Fibroblast of lung (primary cell): Measurements from ENCODE around the gene DNAH17.

ENCODE experiments used
- CTCF ChIP-seq, 2 donors: IDR thresholded peaks in 1 of 2; conservative IDR thresholded peaks in 1 of 2; 1 replicate in 1 of 2; 2 replicates in 1 of 2; pipeline ENCODE4 v1.5.1; 2011 to 2012; ENCODE audit warnings: low read length in 2 of 2, control low read depth in 1 of 2, inconsistent platforms in 1 of 2, low read depth in 1 of 2, mild to moderate bottlenecking in 1 of 2
- EZH2 ChIP-seq: IDR thresholded peaks from 2 replicates; pipeline ENCODE4 v1.5.1; 2012; ENCODE audit warnings: low read length, control low read depth, mild to moderate bottlenecking; ENCODE audit errors: missing control alignments

GRCh38 chr17:78529251-78529650 lies 47.9 kb downstream of the DNAH17 start:
- TF ChIP-seq CTCF (conservative IDR thresholded peaks at IDR 0.05 in 1 of 2, IDR thresholded peaks at IDR 0.05 in 1 of 2; ENCODE audit: low read depth in 1 of 2, low read length in 2 of 2), result no peak
- no peak for TF ChIP-seq EZH2
